SJSA1 (cell line): ENCODE results near the gene DNAI7. TPM values are rescaled to one million over a fixed set of nuclear protein-coding genes. Genes with fewer than 3 reads are reported as not detected.

Experiments
- DNase-seq, 2 experiments: peaks; one replicate each; pipeline ENCODE4 v3.0.0-alpha.2; 2015 to 2020; ENCODE audit warnings: low spot score in 2 of 2, low read depth in 1 of 2
- H3K27ac ChIP-seq: fragments of 250-450 bp; sonication (Bioruptor Pico); 2 replicates; pipeline ENCODE4 v1.5.1; 2020; ENCODE audit warnings: mild to moderate bottlenecking, moderate library complexity
- H3K27me3 ChIP-seq: fragments of 250-450 bp; sonication (Bioruptor Pico); replicated peaks from 2 replicates; pipeline ENCODE4 v1.5.1; 2020; ENCODE audit warnings: mild to moderate bottlenecking, moderate library complexity
- H3K36me3 ChIP-seq: fragments of 250-450 bp; sonication (Bioruptor Pico); 2 replicates; pipeline ENCODE4 v1.5.1; 2020; ENCODE audit warnings: mild to moderate bottlenecking
- H3K4me1 ChIP-seq: fragments of 250-450 bp; sonication (Bioruptor Pico); replicated peaks from 2 replicates; pipeline ENCODE4 v1.6.1; 2021; ENCODE audit warnings: mild to moderate bottlenecking
- H3K4me3 ChIP-seq: fragments of 250-450 bp; sonication (Bioruptor Pico); 2 replicates; pipeline ENCODE4 v1.5.1; 2020; ENCODE audit warnings: mild to moderate bottlenecking
- H3K9me3 ChIP-seq: fragments of 250-450 bp; sonication (Bioruptor Pico); replicated peaks from 2 replicates; pipeline ENCODE4 v1.5.1; 2020; ENCODE audit warnings: mild to moderate bottlenecking
- total RNA-seq: library from RNA; depleted of rRNA; stranded (reverse); fragments of >200 nt; shearing (Covaris generic); gene quantifications from 2 replicates; pipeline ENCODE4 v1.2.3, GENCODE V29; 2014; rRNA removed

Gene DNAI7
- total RNA-seq, 1 experiment from 2014 or later = 1.2 TPM

- Histone ChIP-seq H3K4me1 (no peaks in the 10 kb centered on the region), H3K9me3 (no peaks in the 10 kb centered on the region), H3K4me3 (no peak overlapping the region), H3K36me3 (no peaks in the 10 kb centered on the region), H3K27ac (no peak overlapping the region), H3K27me3 (no peaks in the 10 kb centered on the region)
- DNase-seq = no peak
Observed at GRCh38 chr12:25072906-25073650, 121.9 kb downstream of the DNAI7 start.

DNA sequence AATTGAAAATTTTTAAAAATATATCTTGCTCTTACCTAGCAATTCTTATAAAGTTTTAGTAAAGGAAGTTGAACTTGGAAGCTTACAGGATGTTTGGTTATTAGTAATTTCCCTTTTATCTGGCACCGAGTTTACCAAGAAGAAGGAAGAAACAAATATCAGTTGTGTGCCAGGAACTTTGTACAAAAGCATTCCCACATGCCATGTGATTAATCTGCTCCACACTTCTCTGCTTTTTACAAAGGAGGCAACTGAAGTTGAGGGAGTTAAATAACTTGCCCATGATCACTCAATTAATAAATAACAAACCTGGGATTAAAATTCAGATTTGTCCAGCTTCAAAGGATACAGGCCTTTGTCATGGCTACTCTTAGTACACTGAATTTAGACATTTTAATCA, 123.6 kb downstream of the DNAI7 start:
- Histone ChIP-seq H3K36me3 (no peaks in the 10 kb centered on the region), H3K9me3 (no peaks in the 10 kb centered on the region), H3K4me3 (no peak overlapping the region), H3K4me1 (no peaks in the 10 kb centered on the region), H3K27ac (no peak overlapping the region), H3K27me3 (no peaks in the 10 kb centered on the region)
- DNase-seq = no peak

GRCh38 chr12:25069224-25069623, 125.7 kb downstream of the DNAI7 start:
- no peaks in the 10 kb centered on the region for H3K9me3 ChIP-seq
- no peaks in the 10 kb centered on the region for H3K36me3 ChIP-seq
- no peak for DNase-seq
- no peak overlapping the region for H3K27ac ChIP-seq
- H3K4me3 ChIP-seq = no peak overlapping the region
- no peaks in the 10 kb centered on the region for H3K4me1 ChIP-seq
- no peaks in the 10 kb centered on the region for H3K27me3 ChIP-seq

DNA sequence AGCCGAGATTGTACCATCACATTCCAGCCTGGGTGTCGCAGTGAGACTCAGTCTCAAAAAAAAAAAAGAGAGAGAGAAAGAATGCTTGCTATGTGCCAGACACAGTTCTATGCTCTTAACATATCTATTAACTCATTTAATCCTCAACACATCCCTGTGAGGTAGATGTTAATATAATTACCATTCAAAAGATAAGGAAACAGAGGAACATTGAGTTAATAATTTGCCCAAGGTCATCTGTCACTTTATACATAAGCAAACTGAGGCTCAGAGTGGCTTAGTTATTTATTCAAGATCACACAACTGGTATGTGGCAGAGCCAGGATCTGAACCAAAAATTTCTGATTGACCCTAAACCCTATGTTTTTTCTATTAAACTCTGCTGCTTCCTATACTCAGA, 129.9 kb downstream of the DNAI7 start:
- no peaks in the 10 kb centered on the region for H3K4me1 ChIP-seq
- no peaks in the 10 kb centered on the region for H3K36me3 ChIP-seq
- H3K9me3 ChIP-seq = no peaks in the 10 kb centered on the region
- no peaks in the 10 kb centered on the region for H3K27me3 ChIP-seq
- DNase-seq = no peak
- no peak overlapping the region for H3K27ac ChIP-seq
- H3K4me3 ChIP-seq = no peak overlapping the region

GRCh38 chr12:25063873-25064628, 130.9 kb downstream of the DNAI7 start:
- H3K27me3 ChIP-seq = no peaks in the 10 kb centered on the region
- no peaks in the 10 kb centered on the region for H3K4me1 ChIP-seq
- no peaks in the 10 kb centered on the region for H3K36me3 ChIP-seq
- H3K4me3 ChIP-seq = no peak overlapping the region
- DNase-seq = no peak
- H3K27ac ChIP-seq = no peak overlapping the region
- H3K9me3 ChIP-seq = no peaks in the 10 kb centered on the region

DNA sequence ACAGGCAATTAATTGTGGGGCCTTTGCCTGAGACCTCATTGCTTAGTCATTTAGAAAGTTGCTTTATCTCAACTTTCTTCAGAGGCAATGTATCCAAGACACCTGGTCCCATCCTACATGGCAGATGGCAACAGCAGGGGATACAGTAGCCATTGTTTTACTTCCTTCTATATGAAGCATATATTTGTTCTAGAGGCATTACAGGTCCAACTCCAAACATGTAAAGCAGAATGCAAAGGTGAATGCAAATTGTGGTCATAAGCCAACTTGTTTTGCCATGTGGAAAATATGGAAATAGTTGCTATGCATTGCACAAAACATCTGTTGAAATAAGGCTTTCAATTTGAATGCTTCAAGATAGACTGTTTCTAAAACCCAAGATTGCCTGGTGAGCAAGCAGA, 136.3 kb downstream of the DNAI7 start:
- no peaks in the 10 kb centered on the region for H3K9me3 ChIP-seq
- H3K27me3 ChIP-seq = no peaks in the 10 kb centered on the region
- no peaks in the 10 kb centered on the region for H3K36me3 ChIP-seq
- no peaks in the 10 kb centered on the region for H3K4me1 ChIP-seq
- no peak overlapping the region for H3K4me3 ChIP-seq
- H3K27ac ChIP-seq = no peak overlapping the region
- no peak for DNase-seq

Other genes with a start within 250 kb of the DNAI7 start
- gene BCAT1, start 246.1 kb downstream of the DNAI7 start, total RNA-seq = 102 and 107 TPM in 2 replicates
- 33.2 and 45.8 TPM in 2 replicates for gene ETFRF1, start 77 bp upstream of the DNAI7 start, total RNA-seq
- 13.3 and 18.7 TPM in 2 replicates for gene KRAS, start 55.8 kb upstream of the DNAI7 start, total RNA-seq